Measurements from ENCODE around the gene FBN1.

The FBN1 gene

DNA sequence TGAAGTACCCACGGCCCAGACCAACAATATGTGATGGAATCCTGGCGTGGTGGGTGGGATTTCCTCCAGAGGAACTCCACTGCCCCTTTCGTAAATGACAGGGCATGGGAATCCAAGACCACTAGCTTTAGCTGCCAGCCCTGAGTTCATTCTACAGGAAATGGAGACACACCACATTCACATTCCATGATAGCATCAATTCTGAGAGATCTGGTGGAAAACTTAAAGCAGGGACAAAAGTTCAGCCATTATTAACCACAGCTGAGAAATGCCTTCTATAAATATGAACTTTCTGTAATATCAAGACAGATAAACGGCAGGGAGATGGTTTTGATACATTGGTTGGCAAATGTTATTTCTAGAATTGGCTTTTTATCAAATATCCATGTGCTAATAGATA, 98.2 kb downstream of the FBN1 start:
- DNase-seq, result no peak

DNA sequence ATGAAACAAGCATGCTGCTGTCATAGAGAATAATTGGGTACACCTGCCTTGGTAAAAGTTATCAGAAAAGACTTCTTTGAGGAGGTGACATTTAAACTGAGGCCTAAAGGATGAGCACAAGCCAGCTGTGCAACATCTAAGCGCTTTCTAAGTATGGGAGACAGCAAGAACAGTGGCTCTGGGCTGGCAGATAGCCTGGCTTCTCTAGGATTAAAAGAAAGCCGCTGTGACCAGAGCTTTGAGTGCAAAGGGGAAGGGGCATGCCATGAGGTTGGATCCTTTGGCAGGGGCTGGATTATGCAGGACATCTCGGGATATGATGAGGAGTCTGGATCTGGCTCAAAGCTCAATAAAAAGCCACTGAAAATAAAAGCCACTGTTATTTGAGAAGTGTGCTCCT, 99.2 kb downstream of the FBN1 start:
- DNase-seq, result no peak

DNA sequence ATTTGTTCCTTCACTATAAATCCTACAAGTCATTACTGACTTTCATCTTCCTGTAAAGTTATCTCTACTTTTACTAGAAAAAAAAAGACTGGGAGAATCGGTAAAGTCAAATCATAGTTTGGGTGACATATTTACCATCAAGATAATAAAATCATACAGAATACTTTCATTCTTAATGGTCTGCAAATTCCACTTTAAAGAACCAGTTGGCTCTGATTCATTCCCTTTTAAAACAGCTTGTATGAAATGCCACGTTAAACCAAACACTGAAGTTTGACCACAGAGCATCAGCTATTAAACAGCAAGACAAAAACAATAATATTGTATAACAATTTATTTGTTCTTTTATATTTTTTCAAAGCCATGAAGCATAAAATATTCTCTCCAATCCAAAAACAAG, 100.7 kb downstream of the FBN1 start:
- DNase-seq, result no peak

DNA sequence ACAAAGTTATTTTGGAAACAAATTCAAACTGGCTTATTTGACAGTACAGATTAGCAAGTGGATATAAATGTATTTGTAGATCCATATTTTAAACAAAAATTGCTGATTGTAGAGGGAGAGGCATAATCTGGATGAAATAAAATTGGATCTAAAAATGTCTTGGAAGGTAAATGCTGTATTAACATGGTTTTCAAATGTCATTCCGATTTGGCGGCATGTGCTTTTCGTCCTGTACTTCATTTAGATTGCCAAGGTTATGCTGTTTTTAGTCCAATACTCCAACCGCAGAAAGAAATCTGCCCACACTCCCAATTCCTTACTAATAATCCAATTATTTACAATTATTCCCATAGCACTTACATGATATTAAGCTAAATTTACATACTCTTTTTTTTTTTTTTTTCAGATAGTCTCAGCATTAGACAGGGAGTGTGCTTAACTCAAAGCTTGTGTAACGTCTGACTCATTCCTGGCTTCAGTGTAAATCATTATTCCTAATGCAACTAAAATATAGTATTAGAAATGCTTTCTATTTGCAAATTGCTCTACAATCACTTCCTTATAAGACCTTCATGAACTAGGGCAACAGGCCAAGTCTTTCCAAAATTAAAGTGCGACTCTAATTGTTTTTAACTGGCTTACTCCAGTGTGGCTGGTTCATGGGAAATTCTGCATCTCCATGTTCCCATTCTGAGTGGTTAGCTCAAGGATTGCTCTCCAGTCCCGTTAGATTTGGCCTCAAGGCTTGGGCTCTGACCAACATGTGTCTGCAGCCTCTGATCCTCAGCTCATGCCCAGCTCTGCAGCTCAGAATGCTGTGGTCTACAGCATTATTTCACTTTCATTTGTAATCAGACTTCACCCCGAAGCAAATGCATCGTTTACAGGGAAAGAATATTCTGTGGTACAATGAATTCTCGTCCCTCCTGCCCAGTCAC, 103.9 kb downstream of the FBN1 start:
- no peak for DNase-seq

DNA sequence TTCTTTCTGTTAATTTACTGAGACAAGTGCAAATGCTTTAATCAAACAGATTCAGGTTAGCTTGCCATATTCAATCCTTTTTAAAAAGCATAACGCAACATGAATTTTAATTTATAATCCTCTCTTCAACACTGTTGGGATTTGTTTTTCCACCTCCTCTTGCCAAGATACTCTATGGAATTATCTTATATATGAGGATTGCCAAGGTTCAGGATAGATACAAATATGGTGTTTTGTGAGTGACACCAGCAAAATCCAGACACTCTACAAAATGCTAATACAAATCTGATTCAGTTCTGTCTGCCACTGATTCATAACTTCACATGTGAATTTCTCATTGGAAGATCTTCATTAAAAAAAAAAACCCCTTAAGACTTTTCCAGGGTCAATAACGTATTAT, 104.8 kb downstream of the FBN1 start:
- DNase-seq, result no peak

DNA sequence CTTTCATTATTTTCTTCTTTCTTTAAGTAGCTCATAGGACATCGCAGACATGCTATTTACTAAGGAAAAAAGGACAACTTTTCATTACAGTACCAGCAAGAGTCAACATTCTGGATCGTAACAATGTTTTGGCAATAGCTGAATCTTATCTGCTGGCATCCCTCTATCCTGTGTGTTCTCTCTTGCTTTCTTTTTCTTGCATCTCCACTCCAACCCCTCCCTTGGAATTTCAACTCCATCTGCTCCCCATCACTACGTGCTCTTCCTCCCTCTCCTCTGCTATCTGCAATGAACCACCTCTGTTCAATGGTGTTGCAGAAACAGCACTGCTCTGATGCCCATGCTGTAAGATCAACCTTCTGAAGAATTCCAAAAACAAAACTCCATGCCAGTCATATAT, 106.6 kb downstream of the FBN1 start:
- DNase-seq, result no peak

DNA sequence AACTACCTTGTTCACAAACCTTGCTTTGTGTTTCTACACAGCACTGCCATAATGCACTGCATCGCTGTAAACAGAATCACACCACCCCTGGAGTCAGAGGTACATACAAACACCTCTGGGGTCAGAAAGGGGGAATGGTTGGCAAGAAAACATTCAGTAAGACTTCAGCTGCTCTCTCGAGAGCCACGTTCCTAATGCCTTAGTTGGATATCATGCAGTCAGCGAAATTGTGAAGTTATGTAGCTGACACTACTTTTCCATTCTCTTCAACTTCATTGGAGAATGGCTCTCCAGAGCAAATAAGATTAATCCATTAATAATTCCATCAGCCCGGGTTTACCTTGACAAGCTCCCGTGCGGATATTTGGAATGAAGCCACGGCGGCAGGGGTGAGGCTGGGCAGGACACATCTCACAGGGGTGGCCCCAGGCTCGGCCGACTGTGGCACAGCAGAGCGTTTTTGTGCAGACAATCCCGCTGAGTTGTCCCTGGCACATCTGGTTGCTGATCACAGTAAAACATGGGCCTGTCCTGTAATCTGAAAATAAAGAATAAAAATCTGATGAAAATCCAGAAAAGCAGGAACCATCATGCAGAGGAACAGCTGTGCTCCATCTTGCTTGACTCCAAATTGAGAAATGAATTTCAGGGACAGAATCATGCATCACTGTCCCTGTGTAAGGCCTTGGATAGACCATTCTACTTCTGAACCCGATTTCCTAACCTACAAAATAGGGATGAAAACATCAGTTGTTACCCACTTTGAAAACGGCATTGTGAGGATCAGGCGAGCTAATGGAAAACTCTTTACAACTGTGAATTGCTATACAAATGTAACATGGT, 108.0 kb downstream of the FBN1 start:
- no peak for DNase-seq

DNA sequence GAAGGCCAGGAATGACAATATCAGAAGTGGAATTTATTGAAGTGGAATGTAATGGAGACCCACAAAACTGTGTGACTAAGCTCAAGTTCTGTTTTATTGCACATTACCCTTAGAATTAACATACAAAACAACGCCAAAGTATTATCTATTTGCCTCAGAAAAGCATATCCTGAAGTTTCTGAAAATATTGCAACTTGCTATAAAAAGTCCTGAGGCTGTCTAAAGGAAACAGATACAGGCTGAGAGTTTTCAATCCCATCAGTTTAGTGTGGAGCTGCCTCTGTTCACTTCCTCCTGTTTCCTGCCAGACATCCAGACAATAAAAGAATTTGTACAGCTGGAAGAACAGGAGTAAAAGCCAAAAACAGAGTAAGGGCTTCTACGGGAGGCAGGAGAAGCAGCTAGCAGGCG, 108.8 kb downstream of the FBN1 start:
- no peak for DNase-seq

DNA sequence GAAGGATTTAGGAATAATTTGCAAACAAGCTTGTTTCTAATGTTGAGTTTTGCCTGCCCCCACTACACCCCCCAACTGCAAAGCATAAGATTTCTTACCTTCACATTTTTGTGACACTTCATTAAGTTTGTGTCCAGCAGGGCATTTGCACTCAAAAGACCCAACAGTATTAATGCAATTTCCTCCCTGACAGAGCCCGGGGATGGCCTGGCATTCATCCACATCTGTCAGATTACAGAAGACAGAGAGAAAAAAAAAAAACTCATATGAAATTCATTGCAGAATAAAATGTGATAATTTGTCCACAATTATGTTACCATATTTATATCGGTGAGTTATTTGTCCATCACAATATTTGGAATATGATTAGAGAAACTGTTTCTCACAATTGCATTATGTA, 111.5 kb downstream of the FBN1 start:
- DNase-seq, result no peak

DNA sequence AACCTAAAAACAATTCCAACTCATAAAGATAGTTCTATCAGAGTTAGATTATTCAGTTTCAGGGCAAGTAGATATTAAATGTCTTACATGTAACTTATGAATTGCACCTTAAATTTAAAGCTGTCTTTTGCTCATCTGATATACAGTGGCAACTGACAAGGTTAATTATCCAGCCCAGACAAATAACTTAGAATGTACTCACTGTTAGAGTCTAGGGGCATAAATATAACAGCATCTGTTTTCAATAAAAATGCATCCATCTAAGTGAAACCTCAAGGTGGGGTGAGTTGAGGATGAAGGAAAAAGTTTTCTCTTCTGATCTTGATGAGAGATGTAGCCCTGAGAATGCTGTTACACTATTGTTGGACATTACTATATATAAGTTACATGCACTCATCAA, 112.6 kb downstream of the FBN1 start:
- no peak for DNase-seq

DNA sequence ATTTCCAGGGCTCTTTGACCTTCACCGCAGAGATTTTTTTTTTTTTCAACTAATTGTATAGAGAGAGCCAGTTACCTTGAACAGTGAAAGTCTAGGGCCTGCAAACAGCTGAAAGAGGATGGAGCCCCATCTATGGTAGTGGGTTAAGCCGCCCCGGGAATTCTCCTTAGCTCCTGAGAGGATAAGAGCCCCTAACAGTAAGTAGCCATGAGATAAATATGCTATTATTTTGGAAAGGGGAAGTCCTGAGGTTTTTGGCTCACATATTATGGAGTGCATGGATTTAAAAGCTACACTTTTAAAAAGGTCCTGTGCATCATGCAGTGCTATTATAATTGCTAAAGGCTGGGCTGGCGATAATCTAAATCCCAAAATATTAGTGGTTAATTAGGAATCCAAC, 115.0 kb downstream of the FBN1 start:
- no peak for DNase-seq

DNA sequence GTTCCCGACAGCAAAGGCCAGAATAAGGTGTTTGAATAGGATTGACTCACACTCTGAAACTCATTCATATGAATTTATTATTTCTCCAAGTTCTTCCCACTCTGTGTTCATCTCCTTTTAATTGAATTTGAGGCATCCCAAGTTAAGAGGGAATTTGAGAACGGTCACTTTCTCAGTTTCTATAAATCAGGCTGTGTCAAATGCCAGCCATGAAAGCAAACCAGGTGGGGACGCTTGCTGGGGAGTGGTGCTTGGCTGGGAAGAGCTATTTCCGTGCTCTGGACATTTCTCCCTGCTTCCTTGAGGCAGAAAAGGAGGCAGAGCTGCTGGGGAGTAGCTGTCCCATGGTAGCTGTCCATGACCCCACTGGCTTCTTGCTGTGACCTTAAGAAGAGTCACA, 116.6 kb downstream of the FBN1 start:
- DNase-seq, result no peak

DNA sequence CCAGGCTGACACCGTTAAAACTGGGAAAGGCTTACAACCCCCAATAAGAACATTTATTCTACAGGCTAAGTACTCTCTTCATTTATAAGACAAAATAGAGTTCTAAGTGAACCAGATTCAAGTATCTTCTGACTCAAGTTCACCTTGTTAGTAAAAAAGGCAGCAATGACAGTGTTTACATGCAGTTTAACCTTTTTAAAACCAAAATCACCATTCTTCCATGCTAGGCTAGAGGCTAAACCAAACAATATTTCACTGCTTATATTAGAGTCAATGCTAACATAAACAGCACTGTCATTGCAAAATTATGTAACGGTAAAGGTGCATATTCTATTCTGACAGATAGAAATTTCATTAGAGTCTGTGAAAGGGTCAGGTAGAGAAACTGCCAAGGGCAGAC, 118.0 kb downstream of the FBN1 start:
- DNase-seq, result no peak

DNA sequence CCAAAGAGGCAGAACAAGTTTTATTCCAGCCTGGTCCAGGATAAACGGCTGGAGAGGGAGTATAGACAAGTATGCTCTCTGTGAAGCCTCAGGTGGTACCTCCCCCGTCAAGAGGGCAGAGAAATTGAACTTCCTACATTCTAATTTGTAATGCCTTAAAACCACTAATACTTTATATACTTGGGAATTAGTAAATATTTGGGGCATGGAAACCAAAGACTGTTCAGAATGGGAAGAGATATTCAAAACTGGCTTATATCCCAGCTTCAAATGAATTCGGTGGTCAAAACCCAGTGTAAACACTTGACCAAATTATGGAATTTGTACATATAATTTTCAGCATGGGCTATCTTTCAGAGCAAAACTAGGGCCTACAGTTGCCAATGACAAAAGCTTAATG, 122.6 kb downstream of the FBN1 start:
- no peak for DNase-seq

DNA sequence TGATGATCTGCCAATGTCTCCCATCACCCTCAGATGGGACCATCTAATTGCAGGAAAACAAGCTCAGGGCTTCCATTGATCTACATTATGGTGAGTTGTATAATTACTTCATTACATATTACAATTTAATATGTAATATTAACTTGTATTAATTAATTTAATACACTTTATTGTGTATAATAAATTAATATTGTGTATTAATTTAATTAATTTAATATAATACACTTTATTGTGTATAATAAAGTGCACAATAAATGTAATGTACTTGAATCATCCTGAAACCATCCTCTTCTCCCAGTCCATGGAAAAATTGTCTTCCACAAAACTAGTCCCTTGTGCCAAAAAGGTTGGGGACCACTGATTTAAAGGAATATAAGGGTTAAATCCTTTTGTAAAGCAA, 123.4 kb downstream of the FBN1 start:
- no peak for DNase-seq

DNA sequence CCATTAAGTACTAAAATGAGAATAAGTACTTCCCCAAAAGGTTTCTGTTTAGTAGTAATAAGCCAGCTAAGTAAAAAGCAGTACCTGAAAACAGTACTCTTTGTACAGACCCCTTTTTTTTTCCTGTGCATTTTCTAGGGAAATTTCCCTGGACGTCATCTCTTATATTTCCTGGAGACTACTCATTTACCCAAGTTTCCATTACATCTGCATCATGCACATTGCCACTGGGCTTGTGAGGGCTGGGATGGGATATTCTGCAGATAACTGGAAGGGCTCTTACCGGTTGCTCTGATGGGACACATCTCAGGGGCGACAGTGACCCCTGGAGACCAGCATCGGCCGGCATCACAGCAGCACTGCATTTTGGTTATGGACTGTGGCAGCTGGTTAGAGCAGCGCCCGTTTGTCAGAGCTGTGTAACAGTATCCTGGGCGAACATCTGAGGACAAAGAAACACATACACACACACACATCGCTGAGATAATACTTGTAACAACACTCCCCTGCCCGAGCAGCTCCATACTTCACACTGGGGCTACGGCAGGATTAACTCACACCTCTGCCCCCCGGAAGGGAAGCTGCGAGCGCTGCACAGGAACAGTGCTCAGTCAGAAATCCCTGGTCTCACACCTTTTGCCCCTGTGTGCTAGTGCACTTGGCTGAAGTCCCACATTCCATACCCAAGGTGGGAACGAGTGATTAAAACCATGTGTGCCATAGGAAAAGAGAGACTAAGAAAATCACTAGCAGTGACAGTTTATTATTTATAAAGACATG, 124.9 kb downstream of the FBN1 start:
- no peak for DNase-seq

DNA sequence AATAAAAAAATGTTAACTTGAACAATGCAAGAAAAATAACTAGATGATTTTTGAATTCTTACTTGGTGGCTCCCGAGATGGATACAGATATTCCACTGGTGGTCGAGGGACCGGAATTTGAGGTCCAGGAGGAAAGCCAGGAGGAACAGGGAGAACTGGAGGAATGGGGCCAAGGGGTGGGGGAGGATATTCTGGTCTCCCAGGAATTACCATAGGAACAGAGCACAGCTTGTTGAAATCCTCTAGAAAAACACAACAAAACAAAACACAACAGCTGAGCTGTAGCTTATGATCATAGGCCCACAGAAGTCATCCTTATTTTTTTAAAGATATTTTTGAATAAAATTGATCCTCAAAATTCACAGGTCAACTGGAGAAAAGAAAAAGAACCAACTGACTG, 129.4 kb downstream of the FBN1 start:
- no peak for DNase-seq

DNA sequence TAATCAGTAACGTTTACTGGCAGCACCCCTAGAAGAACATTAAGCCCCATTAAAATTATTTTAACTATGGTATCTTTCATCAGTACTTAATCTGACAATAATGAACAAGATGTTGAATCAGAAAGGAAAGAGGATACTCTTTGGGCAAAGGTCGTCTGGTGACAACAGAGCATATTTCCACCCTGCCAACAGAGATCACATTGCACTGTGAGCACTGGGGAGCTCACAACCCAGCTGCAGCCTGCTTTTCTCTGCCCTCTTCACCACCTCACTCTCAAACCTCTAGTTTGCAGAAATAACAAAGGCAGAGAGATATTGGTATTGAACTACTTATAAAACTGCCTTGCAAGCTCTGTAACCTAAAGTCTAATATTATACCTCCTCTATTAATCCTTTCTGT, 130.0 kb downstream of the FBN1 start:
- DNase-seq, result no peak

DNA sequence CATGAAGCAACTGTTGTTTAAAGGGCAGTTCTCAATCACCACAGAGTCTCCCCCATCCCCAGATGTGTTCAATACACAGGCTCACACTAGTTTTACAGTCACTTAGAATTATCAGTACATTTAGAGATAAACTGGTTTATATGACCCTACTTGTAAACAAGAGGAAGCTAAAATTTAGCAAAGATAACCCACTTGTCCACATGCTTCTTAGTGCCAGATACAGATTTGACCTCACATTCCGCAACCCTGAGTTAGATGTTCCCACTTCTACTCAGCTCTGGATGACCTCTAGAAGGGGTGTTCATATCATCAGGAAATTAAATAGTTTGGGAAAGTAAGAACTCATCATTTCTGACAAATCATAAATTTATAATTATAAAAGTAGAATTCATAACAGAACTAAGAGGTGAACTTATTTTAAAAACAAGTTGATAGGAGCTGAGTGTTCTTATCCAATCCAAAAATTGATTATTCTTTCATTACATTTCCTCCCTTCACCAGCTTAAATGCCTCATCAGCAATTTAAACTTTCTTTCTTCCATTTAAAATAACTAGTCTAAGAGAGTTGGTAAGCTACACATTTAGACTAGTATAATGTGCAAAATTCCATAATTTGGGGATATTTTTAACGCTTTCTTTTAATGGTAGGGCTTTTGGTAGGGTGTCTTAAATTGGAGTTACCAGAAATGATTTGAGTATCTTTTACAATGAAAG, 131.2 kb downstream of the FBN1 start:
- no peak for DNase-seq

DNA sequence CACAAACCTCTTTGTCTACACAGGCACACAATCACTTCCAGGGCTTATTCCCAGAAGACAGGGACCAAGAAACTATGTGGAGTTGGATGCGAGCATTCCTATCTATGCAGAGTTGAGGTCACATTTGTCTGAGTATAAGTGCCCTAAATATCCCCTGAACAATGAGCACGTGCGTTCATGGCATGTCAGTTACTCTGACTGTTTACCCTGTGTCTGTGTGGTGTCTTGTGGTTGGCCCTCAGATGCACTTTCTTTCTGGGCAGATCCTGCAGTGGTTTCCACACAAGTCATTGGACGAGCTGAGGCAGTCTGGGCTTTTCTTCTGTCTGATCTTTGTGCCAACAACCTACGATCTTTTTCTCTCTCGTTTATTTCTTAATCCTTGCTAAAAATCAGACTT, 134.5 kb downstream of the FBN1 start:
- DNase-seq, result no peak

DNA sequence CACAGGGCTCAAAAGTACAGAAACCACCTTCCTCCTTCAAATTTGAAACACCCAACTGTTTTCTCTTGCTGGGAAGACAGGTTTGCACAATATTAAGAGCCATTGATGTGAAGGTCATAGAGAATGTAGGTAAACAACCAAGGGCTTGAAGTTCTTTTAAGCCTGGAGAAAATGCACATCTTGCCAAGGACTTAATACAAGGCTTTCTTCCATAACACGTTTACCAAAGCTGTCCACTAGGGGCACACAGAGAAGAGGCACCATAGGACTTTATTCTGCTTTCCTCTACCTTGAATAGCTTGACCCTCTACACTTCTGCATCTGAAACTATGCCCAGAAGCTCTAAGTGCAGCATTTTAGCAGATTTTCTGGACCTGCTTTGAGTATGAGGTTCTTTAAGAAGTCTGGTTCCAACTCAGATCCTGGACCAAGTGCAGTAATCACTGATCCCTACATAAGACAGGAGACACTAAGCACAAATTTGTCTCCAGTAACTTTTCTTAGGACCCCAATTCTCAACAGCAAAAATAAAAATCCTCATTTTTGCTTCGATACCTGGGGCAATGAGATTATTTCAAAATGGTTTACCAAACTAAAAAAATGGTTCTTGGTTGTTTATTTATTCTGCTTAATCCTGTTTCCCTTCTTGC, 138.0 kb downstream of the FBN1 start:
- DNase-seq, result no peak

DNA sequence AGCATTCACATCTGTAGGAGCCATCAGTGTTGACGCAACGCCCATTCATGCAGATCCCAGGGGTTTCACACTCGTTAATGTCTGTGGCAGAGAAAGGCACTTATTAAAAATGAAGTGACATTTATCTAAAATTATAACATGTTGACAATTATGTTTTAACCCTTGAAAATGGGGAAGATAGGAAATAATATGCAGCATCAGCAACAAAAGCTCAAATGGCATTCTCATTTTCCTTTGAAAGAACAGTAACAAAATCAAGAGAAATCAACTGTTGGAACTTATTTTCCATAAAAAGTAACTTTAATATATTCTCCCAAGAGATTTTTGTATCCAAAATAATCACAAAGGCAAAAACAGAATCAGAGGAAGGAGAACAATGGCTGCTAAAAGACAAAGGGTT, 140.4 kb downstream of the FBN1 start:
- no peak for DNase-seq
